ENCODE data around the gene TRIM31. TPM values are rescaled to one million over a fixed set of nuclear protein-coding genes. Genes with fewer than 3 reads are reported as not detected.

TRIM31 gene
- total RNA-seq, 1 donor from 2014 or later: not detected

DNA sequence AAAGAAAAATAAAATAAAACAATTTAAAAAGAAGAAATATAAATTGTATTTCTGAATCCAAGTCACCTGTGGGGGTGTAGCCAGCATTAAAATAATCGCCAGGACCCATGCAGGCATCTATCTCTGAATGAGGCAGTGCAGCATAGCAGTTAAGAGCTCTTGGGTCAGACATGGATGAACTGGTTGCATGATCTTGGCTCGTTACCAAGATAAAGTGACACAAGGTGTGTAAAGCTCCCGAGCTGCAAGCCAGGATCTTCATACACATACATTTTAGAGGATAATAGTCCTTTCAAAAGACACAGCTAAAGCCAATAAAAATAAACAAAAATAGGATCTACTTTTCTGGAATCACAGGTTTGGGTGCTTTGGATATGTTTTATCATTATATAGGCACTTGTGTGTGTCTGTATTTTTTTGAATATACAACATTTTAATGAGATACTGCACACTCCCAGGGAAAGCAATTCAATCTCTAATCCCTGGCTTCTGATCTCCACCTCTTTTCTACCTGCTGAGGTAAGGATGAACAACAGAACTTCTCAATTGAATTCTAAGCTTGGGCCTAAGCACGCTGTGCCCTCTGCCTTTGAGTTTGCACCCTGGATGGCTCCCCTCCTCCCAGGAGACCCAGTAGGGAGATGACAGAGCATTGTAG, 39.3 kb upstream of the TRIM31 start:
- Mint-ChIP-seq H3K27ac (ENCODE audit: unreplicated experiment) (no peak overlapping the region), H3K4me1 (ENCODE audit: unreplicated experiment) (peaks cover 2% of the 10 kb centered on the region), H3K36me3 (ENCODE audit: low read depth, unreplicated experiment) (no peaks in the 10 kb centered on the region), H3K9me3 (ENCODE audit: unreplicated experiment) (no peaks in the 10 kb centered on the region), H3K4me3 (ENCODE audit: unreplicated experiment) (no peak overlapping the region), H3K27me3 (ENCODE audit: unreplicated experiment) (peaks cover 5% of the 10 kb centered on the region)
- no peak for DNase-seq (ENCODE audit: low spot score)
- no peak for TF ChIP-seq CTCF (IDR thresholded peaks at IDR 0.05; ENCODE audit: unreplicated experiment)

DNA sequence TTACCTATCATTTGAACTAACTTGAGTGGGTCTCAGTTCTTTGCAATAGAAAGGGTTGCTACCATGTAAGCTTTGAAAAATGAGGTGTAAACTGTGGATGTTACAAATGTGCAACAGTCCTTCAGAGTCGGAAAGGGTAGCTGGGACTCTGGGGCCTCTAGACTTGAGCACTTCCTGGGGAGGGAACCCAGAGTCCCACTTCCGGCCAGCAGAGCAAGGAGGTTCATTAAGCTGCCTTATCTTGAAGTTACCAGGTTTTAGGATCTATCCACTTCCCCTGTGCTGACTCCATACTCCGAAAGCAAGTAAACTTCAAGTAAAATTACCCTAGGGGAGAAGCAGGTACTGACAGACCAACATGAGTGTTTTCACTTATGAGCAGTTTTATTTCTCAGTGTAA, 38.7 kb upstream of the TRIM31 start:
- Mint-ChIP-seq H3K9me3 (ENCODE audit: unreplicated experiment) (no peaks in the 10 kb centered on the region), H3K4me1 (ENCODE audit: unreplicated experiment) (peaks cover 2% of the 10 kb centered on the region), H3K27ac (ENCODE audit: unreplicated experiment) (no peak overlapping the region), H3K36me3 (ENCODE audit: low read depth, unreplicated experiment) (no peaks in the 10 kb centered on the region), H3K4me3 (ENCODE audit: unreplicated experiment) (no peak overlapping the region), H3K27me3 (ENCODE audit: unreplicated experiment) (peaks cover 5% of the 10 kb centered on the region)
- TF ChIP-seq CTCF (IDR thresholded peaks at IDR 0.05; ENCODE audit: unreplicated experiment): no peak
- DNase-seq (ENCODE audit: low spot score): no peak

GRCh38 chr6:30150671-30151395, 37.9 kb upstream of the TRIM31 start:
- no peaks in the 10 kb centered on the region for H3K9me3 Mint-ChIP-seq (ENCODE audit: unreplicated experiment)
- no peak overlapping the region for H3K27ac Mint-ChIP-seq (ENCODE audit: unreplicated experiment)
- no peaks in the 10 kb centered on the region for H3K4me1 Mint-ChIP-seq (ENCODE audit: unreplicated experiment)
- H3K27me3 Mint-ChIP-seq (ENCODE audit: unreplicated experiment): peaks cover 4% of the 10 kb centered on the region
- no peak overlapping the region for H3K4me3 Mint-ChIP-seq (ENCODE audit: unreplicated experiment)
- no peak for DNase-seq (ENCODE audit: low spot score)
- H3K36me3 Mint-ChIP-seq (ENCODE audit: low read depth, unreplicated experiment): no peaks in the 10 kb centered on the region
- TF ChIP-seq CTCF (IDR thresholded peaks at IDR 0.05; ENCODE audit: unreplicated experiment): no peak

GRCh38 chr6:30149858-30150550, 37.1 kb upstream of the TRIM31 start:
- H3K4me1 Mint-ChIP-seq (ENCODE audit: unreplicated experiment): no peaks in the 10 kb centered on the region
- H3K9me3 Mint-ChIP-seq (ENCODE audit: unreplicated experiment): no peaks in the 10 kb centered on the region
- H3K27me3 Mint-ChIP-seq (ENCODE audit: unreplicated experiment): peaks cover 4% of the 10 kb centered on the region
- no peak overlapping the region for H3K4me3 Mint-ChIP-seq (ENCODE audit: unreplicated experiment)
- DNase-seq (ENCODE audit: low spot score): no peak
- H3K36me3 Mint-ChIP-seq (ENCODE audit: low read depth, unreplicated experiment): no peaks in the 10 kb centered on the region
- no peak for TF ChIP-seq CTCF (IDR thresholded peaks at IDR 0.05; ENCODE audit: unreplicated experiment)
- H3K27ac Mint-ChIP-seq (ENCODE audit: unreplicated experiment): no peak overlapping the region

- Mint-ChIP-seq H3K9me3 (ENCODE audit: unreplicated experiment) (no peaks in the 10 kb centered on the region), H3K4me3 (ENCODE audit: unreplicated experiment) (no peak overlapping the region), H3K27me3 (ENCODE audit: unreplicated experiment) (peaks cover 4% of the 10 kb centered on the region), H3K27ac (ENCODE audit: unreplicated experiment) (no peak overlapping the region), H3K4me1 (ENCODE audit: unreplicated experiment) (no peaks in the 10 kb centered on the region), H3K36me3 (ENCODE audit: low read depth, unreplicated experiment) (no peaks in the 10 kb centered on the region)
- TF ChIP-seq CTCF (IDR thresholded peaks at IDR 0.05; ENCODE audit: unreplicated experiment): no peak
- no peak for DNase-seq (ENCODE audit: low spot score)
Measured at GRCh38 chr6:30149234-30149633, 36.3 kb upstream of the TRIM31 start.

All from endothelial cell (in vitro differentiated cells).